HEK293T (cell line): ENCODE measurements around the gene MARK4.

Source experiments
- ARNT ChIP-seq: fragments of 450-650 bp; IDR thresholded peaks from 2 replicates; pipeline ENCODE4 v1.6.1; 2017; ENCODE audit warnings: mild to moderate bottlenecking
- BHLHE40 ChIP-seq: fragments of 450-650 bp; IDR thresholded peaks from 2 replicates; pipeline ENCODE4 v1.6.1; 2016; ENCODE audit warnings: mild to moderate bottlenecking, moderate library complexity, borderline replicate concordance
- CTBP1 ChIP-seq: fragments of 450-650 bp; IDR thresholded peaks from 2 replicates; pipeline ENCODE4 v1.6.1; 2016; ENCODE audit warnings: borderline replicate concordance
- ELF4 ChIP-seq: fragments of 450-650 bp; IDR thresholded peaks from 2 replicates; pipeline ENCODE4 v1.6.1; 2017; ENCODE audit warnings: antibody characterized with exemption
- FOXA1 ChIP-seq: fragments of 450-650 bp; IDR thresholded peaks from 2 replicates; pipeline ENCODE4 v1.6.1; 2016; ENCODE audit warnings: mild to moderate bottlenecking
- FOXK2 ChIP-seq: fragments of 450-650 bp; IDR thresholded peaks from 2 replicates; pipeline ENCODE4 v1.6.1; 2016; ENCODE audit warnings: mild to moderate bottlenecking
- FOXM1 ChIP-seq: fragments of 450-650 bp; IDR thresholded peaks from 2 replicates; pipeline ENCODE4 v1.6.1; 2017; ENCODE audit warnings: mild to moderate bottlenecking, borderline replicate concordance
- HDGF ChIP-seq: fragments of 450-650 bp; IDR thresholded peaks from 2 replicates; pipeline ENCODE4 v1.6.1; 2017; ENCODE audit warnings: antibody characterized with exemption, borderline replicate concordance
- LEF1 ChIP-seq: fragments of 450-650 bp; IDR thresholded peaks from 2 replicates; pipeline ENCODE4 v1.6.1; 2017; ENCODE audit warnings: mild to moderate bottlenecking, borderline replicate concordance
- NFRKB ChIP-seq: fragments of 450-650 bp; IDR thresholded peaks from 2 replicates; pipeline ENCODE4 v1.6.1; 2016; ENCODE audit warnings: mild to moderate bottlenecking, moderate library complexity
- SP1 ChIP-seq: fragments of 450-650 bp; IDR thresholded peaks from 2 replicates; pipeline ENCODE4 v1.6.1; 2017
- SUZ12 ChIP-seq: fragments of 450-650 bp; IDR thresholded peaks from 2 replicates; pipeline ENCODE4 v1.6.1; 2016; ENCODE audit warnings: mild to moderate bottlenecking
- TARDBP ChIP-seq: fragments of 450-650 bp; IDR thresholded peaks from 2 replicates; pipeline ENCODE4 v1.6.1; 2016
- ZNF384 ChIP-seq: fragments of 450-650 bp; IDR thresholded peaks from 2 replicates; pipeline ENCODE4 v1.6.1; 2016

- no peak for TF ChIP-seq SUZ12
- no peak for TF ChIP-seq SP1
- no peak for TF ChIP-seq FOXM1
- no peak for TF ChIP-seq TARDBP
- TF ChIP-seq FOXK2, result no peak
- TF ChIP-seq HDGF, result no peak
- no peak for TF ChIP-seq ZNF384
- no peak for TF ChIP-seq BHLHE40
- TF ChIP-seq ARNT, result no peak
- no peak for TF ChIP-seq NFRKB
- TF ChIP-seq FOXA1, result no peak
- TF ChIP-seq ELF4, result no peak
- TF ChIP-seq CTBP1, result no peak
- no peak for TF ChIP-seq LEF1
Measured at GRCh38 chr19:45346449-45346848, 95.4 kb downstream of the MARK4 start.
